Measurements from ENCODE around the gene SLC24A3.
A peak's percentile ranks its signal among the peaks of the same experiment; 100 is the strongest.

The SLC24A3 gene

GRCh38 chr20:19653327-19653726 lies 440.9 kb downstream of the SLC24A3 start:
- no peak overlapping the region for H4K12ac ChIP-seq (ENCODE audit: low read depth, low read length)
- no peak overlapping the region for H2AK5ac ChIP-seq (ENCODE audit: low read length)
- no peak overlapping the region for H3K4me3 ChIP-seq (ENCODE audit: low read depth, low read length)
- H3K4ac ChIP-seq (ENCODE audit: low read depth, low read length) = no peak overlapping the region
- H3K4me2 ChIP-seq (ENCODE audit: low read length) = no peak overlapping the region
- DNase-seq = peak; percentile 27 to 69
- no peak overlapping the region for H2BK120ac ChIP-seq (ENCODE audit: insufficient read depth, low read length, poor library complexity)
- no peaks in the 10 kb centered on the region for H3K27me3 ChIP-seq (ENCODE audit: insufficient read depth, low read length)
- no peak overlapping the region for H3K9ac ChIP-seq (ENCODE audit: low read length)
- H3K36me3 ChIP-seq (ENCODE audit: control insufficient read depth in 1 of 2, insufficient read depth in 2 of 2, low read length in 2 of 2) = no peaks in the 10 kb centered on the region
- H3K23ac ChIP-seq (ENCODE audit: low read length) = no peak overlapping the region
- H2AFZ ChIP-seq (ENCODE audit: insufficient read depth, low read length, poor library complexity) = no peak overlapping the region
- H3K4me1 ChIP-seq (ENCODE audit: control insufficient read depth in 1 of 2, insufficient read depth in 2 of 2, low read length in 2 of 2) = no peaks in the 10 kb centered on the region
- H4K8ac ChIP-seq (ENCODE audit: low read depth, low read length) = no peak overlapping the region
- no peak overlapping the region for H4K91ac ChIP-seq (ENCODE audit: low read depth, low read length)
- H3K14ac ChIP-seq (ENCODE audit: low read length) = no peak overlapping the region
- no peaks in the 10 kb centered on the region for H3K79me1 ChIP-seq (ENCODE audit: low read length)
- H3K27ac ChIP-seq (ENCODE audit: low read depth, low read length) = no peak overlapping the region
- no CpG with 5 or more reads among the region's 6 CpGs for WGBS (ENCODE audit: extremely low coverage, insufficient coverage, insufficient read length)
- no peak overlapping the region for H3K18ac ChIP-seq (ENCODE audit: low read length)
- no peak overlapping the region for H2BK5ac ChIP-seq (ENCODE audit: low read depth, low read length, poor library complexity)
- no peak overlapping the region for H2BK12ac ChIP-seq (ENCODE audit: low read length)
- no peaks in the 10 kb centered on the region for H3K79me2 ChIP-seq (ENCODE audit: control insufficient read depth, insufficient read depth, low read length, poor library complexity)
- peaks cover 2% of the 10 kb centered on the region for H3K9me3 ChIP-seq (ENCODE audit: insufficient read depth, low read depth, low read length)

- Histone ChIP-seq H3K18ac (ENCODE audit: low read length) (no peak overlapping the region), H2BK5ac (ENCODE audit: low read depth, low read length, poor library complexity) (no peak overlapping the region), H3K9me3 (ENCODE audit: insufficient read depth, low read depth, low read length) (peaks cover 2% of the 10 kb centered on the region), H4K8ac (ENCODE audit: low read depth, low read length) (no peak overlapping the region), H4K91ac (ENCODE audit: low read depth, low read length) (no peak overlapping the region), H4K12ac (ENCODE audit: low read depth, low read length) (peak overlapping the region; percentile 46), H3K4ac (ENCODE audit: low read depth, low read length) (no peak overlapping the region), H2AFZ (ENCODE audit: insufficient read depth, low read length, poor library complexity) (no peak overlapping the region), H3K4me2 (ENCODE audit: low read length) (no peak overlapping the region), H2BK120ac (ENCODE audit: insufficient read depth, low read length, poor library complexity) (no peak overlapping the region), H3K9ac (ENCODE audit: low read length) (no peak overlapping the region), H3K4me3 (ENCODE audit: low read depth, low read length) (no peak overlapping the region), H3K36me3 (ENCODE audit: control insufficient read depth in 1 of 2, insufficient read depth in 2 of 2, low read length in 2 of 2) (no peaks in the 10 kb centered on the region), H3K14ac (ENCODE audit: low read length) (no peak overlapping the region), H3K79me2 (ENCODE audit: control insufficient read depth, insufficient read depth, low read length, poor library complexity) (no peaks in the 10 kb centered on the region), H2AK5ac (ENCODE audit: low read length) (no peak overlapping the region), H2BK12ac (ENCODE audit: low read length) (no peak overlapping the region), H3K4me1 (ENCODE audit: control insufficient read depth in 1 of 2, insufficient read depth in 2 of 2, low read length in 2 of 2) (no peaks in the 10 kb centered on the region), H3K27ac (ENCODE audit: low read depth, low read length) (no peak overlapping the region), H3K79me1 (ENCODE audit: low read length) (no peaks in the 10 kb centered on the region), H3K27me3 (ENCODE audit: insufficient read depth, low read length) (no peaks in the 10 kb centered on the region), H3K23ac (ENCODE audit: low read length) (no peak overlapping the region)
- DNase-seq = no peak
- WGBS (ENCODE audit: extremely low coverage, insufficient coverage, insufficient read length) = no CpG with 5 or more reads among the region's 8 CpGs
Observed at GRCh38 chr20:19654921-19655320, 442.5 kb downstream of the SLC24A3 start.

- no peak overlapping the region for H2AFZ ChIP-seq (ENCODE audit: insufficient read depth, low read length, poor library complexity)
- no peaks in the 10 kb centered on the region for H3K4me1 ChIP-seq (ENCODE audit: control insufficient read depth in 1 of 2, insufficient read depth in 2 of 2, low read length in 2 of 2)
- H3K4me3 ChIP-seq (ENCODE audit: low read depth, low read length) = no peak overlapping the region
- H4K8ac ChIP-seq (ENCODE audit: low read depth, low read length) = no peak overlapping the region
- H3K18ac ChIP-seq (ENCODE audit: low read length) = no peak overlapping the region
- H3K23ac ChIP-seq (ENCODE audit: low read length) = no peak overlapping the region
- H3K79me1 ChIP-seq (ENCODE audit: low read length) = no peaks in the 10 kb centered on the region
- H3K9ac ChIP-seq (ENCODE audit: low read length) = no peak overlapping the region
- H3K9me3 ChIP-seq (ENCODE audit: insufficient read depth, low read depth, low read length) = no peaks in the 10 kb centered on the region
- no peaks in the 10 kb centered on the region for H3K36me3 ChIP-seq (ENCODE audit: control insufficient read depth in 1 of 2, insufficient read depth in 2 of 2, low read length in 2 of 2)
- H4K91ac ChIP-seq (ENCODE audit: low read depth, low read length) = no peak overlapping the region
- WGBS (ENCODE audit: extremely low coverage, insufficient coverage, insufficient read length) = no CpG with 5 or more reads among the region's 15 CpGs
- H3K79me2 ChIP-seq (ENCODE audit: control insufficient read depth, insufficient read depth, low read length, poor library complexity) = no peaks in the 10 kb centered on the region
- no peak overlapping the region for H2BK12ac ChIP-seq (ENCODE audit: low read length)
- no peak overlapping the region for H3K27ac ChIP-seq (ENCODE audit: low read depth, low read length)
- peak in 1 of 2 donors; percentile 16 for DNase-seq
- H2BK5ac ChIP-seq (ENCODE audit: low read depth, low read length, poor library complexity) = no peak overlapping the region
- H3K4ac ChIP-seq (ENCODE audit: low read depth, low read length) = no peak overlapping the region
- no peak overlapping the region for H2AK5ac ChIP-seq (ENCODE audit: low read length)
- no peaks in the 10 kb centered on the region for H3K27me3 ChIP-seq (ENCODE audit: insufficient read depth, low read length)
- H3K4me2 ChIP-seq (ENCODE audit: low read length) = no peak overlapping the region
- H2BK120ac ChIP-seq (ENCODE audit: insufficient read depth, low read length, poor library complexity) = no peak overlapping the region
- no peak overlapping the region for H3K14ac ChIP-seq (ENCODE audit: low read length)
- H4K12ac ChIP-seq (ENCODE audit: low read depth, low read length) = no peak overlapping the region
Observed at GRCh38 chr20:19658137-19658536, 445.7 kb downstream of the SLC24A3 start.

DNA sequence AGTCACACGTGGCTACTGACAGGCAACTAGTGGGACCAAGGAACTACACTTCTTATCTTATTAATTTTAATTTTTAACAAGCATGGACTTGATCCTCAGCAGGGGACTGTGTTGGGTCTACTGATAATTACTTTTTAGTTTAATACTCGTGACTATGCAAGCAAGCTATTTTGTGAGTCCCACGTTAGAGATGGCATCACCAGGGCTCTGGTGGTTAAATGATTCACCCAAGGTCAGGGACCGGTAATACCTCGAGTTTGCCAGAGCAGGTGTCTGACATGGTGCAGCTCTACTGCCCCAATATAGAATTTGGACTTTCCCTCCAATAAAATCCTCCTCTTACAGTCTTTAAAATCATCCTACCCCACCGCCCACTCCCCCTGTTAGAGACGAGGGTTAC lies 447.0 kb downstream of the SLC24A3 start:
- Histone ChIP-seq H3K4me2 (ENCODE audit: low read length) (no peak overlapping the region), H4K12ac (ENCODE audit: low read depth, low read length) (no peak overlapping the region), H3K4me1 (ENCODE audit: control insufficient read depth in 1 of 2, insufficient read depth in 2 of 2, low read length in 2 of 2) (no peaks in the 10 kb centered on the region), H3K36me3 (ENCODE audit: control insufficient read depth in 1 of 2, insufficient read depth in 2 of 2, low read length in 2 of 2) (no peaks in the 10 kb centered on the region), H3K79me2 (ENCODE audit: control insufficient read depth, insufficient read depth, low read length, poor library complexity) (no peaks in the 10 kb centered on the region), H3K79me1 (ENCODE audit: low read length) (no peaks in the 10 kb centered on the region), H2BK120ac (ENCODE audit: insufficient read depth, low read length, poor library complexity) (no peak overlapping the region), H2AFZ (ENCODE audit: insufficient read depth, low read length, poor library complexity) (no peak overlapping the region), H3K4ac (ENCODE audit: low read depth, low read length) (no peak overlapping the region), H2BK5ac (ENCODE audit: low read depth, low read length, poor library complexity) (no peak overlapping the region), H3K9me3 (ENCODE audit: insufficient read depth, low read depth, low read length) (no peaks in the 10 kb centered on the region), H2AK5ac (ENCODE audit: low read length) (no peak overlapping the region), H3K4me3 (ENCODE audit: low read depth, low read length) (no peak overlapping the region), H4K91ac (ENCODE audit: low read depth, low read length) (no peak overlapping the region), H3K18ac (ENCODE audit: low read length) (no peak overlapping the region), H3K14ac (ENCODE audit: low read length) (no peak overlapping the region), H3K23ac (ENCODE audit: low read length) (no peak overlapping the region), H3K27ac (ENCODE audit: low read depth, low read length) (no peak overlapping the region), H3K9ac (ENCODE audit: low read length) (no peak overlapping the region), H3K27me3 (ENCODE audit: insufficient read depth, low read length) (no peaks in the 10 kb centered on the region), H2BK12ac (ENCODE audit: low read length) (no peak overlapping the region), H4K8ac (ENCODE audit: low read depth, low read length) (no peak overlapping the region)
- no peak for DNase-seq
- 100% methylated on average over 1 of the region's 7 CpGs for WGBS (ENCODE audit: extremely low coverage, insufficient coverage, insufficient read length)
